H1 (cell line): ENCODE data around the gene ZKSCAN1. TPM values are rescaled to one million over a fixed set of nuclear protein-coding genes. Genes with fewer than 3 reads are reported as not detected.

Source experiments
- ATF2 ChIP-seq: IDR thresholded peaks from 2 replicates; pipeline ENCODE4 v1.6.1; 2012; ENCODE audit warnings: low read length, inconsistent platforms
- ATF3 ChIP-seq: IDR thresholded peaks from 2 replicates; pipeline ENCODE4 v1.6.1; 2011; ENCODE audit warnings: low read depth, mild to moderate bottlenecking, low read length; ENCODE audit not compliant: insufficient read depth
- CHD7 ChIP-seq: fragments of 300-600 bp; sonication (generic); IDR thresholded peaks from 2 replicates; pipeline ENCODE4 v1.7.1; 2012; ENCODE audit warnings: low read length, moderate library complexity, mild to moderate bottlenecking, inconsistent platforms; ENCODE audit not compliant: insufficient replicate concordance
- E2F6 ChIP-seq: IDR thresholded peaks from 2 replicates; pipeline ENCODE4 v1.6.1; 2012; ENCODE audit warnings: inconsistent platforms
- GTF2F1 ChIP-seq: IDR thresholded peaks from 2 replicates; pipeline ENCODE4 v1.6.1; 2012; ENCODE audit warnings: low read depth, low read length, improper control_type of control experiment, borderline replicate concordance
- RXRA ChIP-seq: IDR thresholded peaks from 2 replicates; pipeline ENCODE4 v1.6.1; 2011; ENCODE audit warnings: low read depth, mild to moderate bottlenecking, low read length, moderate library complexity; ENCODE audit not compliant: insufficient read depth
- SUZ12 ChIP-seq: fragments of 200-600 bp; sonication (generic); IDR thresholded peaks from 2 replicates; pipeline ENCODE4 v1.6.1; 2012; ENCODE audit warnings: mild to moderate bottlenecking, inconsistent platforms, low read length, moderate library complexity, mixed read lengths
- TBP ChIP-seq: IDR thresholded peaks from 2 replicates; pipeline ENCODE4 v1.6.1; 2011; ENCODE audit warnings: low read depth, low read length, improper control_type of control experiment
- YY1 ChIP-seq: IDR thresholded peaks from 2 replicates; pipeline ENCODE4 v1.6.1; 2011; ENCODE audit warnings: low read depth, mild to moderate bottlenecking, low read length
- polyA plus RNA-seq, 7 experiments: library from polyadenylated mRNA; depleted of rRNA in 3 of 7; stranded (reverse) in 5 of 7; unstranded in 2 of 7; fragments of >200 nt in 5 of 7; fragments of 200-250 nt in 2 of 7; gene quantifications; 1 replicate in 5 of 7; 2 replicates in 1 of 7; 4 replicates in 1 of 7; pipeline versions ENCODE4 v1.2.1 to v1.2.3, GENCODE V29; 2011 to 2013; ENCODE audit warnings: missing spikeins in 2 of 7, mixed read lengths in 2 of 7
- total RNA-seq: library from RNA; stranded (reverse); fragmentation: NEBNext Ultra II Directional; extraction: Animal tissue kit (Norgen Biotek cat#: 25700); gene quantifications from 2 replicates; pipeline ENCODE4 v1.2.1, GENCODE V29; 2021

ZKSCAN1 gene
- total and polyA plus RNA-seq, 2 of the 8 experiments (the other 6 are each of a cell fraction or from before 2014, with no cell fraction given): 8.2 to 40.6 TPM

GRCh38 chr7:100017300-100017699 lies 1.9 kb downstream of the ZKSCAN1 start (continued):
- TF ChIP-seq CHD7: no peak
- no peak for TF ChIP-seq YY1
- TF ChIP-seq SUZ12: no peak
- TF ChIP-seq E2F6: no peak
- no peak for TF ChIP-seq RXRA
- no peak for TF ChIP-seq GTF2F1
- no peak for TF ChIP-seq TBP
- no peak for TF ChIP-seq ATF2
- TF ChIP-seq ATF3: no peak
